GM23248 (cell line): ENCODE data around the gene ARHGDIB.

ENCODE experiments used
- EZH2 ChIP-seq: fragments of 200-600 bp; sonication (generic); IDR thresholded peaks from 2 replicates; pipeline ENCODE4 v1.6.1; 2018; ENCODE audit warnings: antibody characterized with exemption, mild to moderate bottlenecking; ENCODE audit not compliant: insufficient read depth, poor library complexity, severe bottlenecking
- EZH2phosphoT487 ChIP-seq: fragments of 200-600 bp; sonication (generic); IDR thresholded peaks from 2 replicates; pipeline ENCODE4 v1.6.1; 2018; ENCODE audit warnings: antibody characterized with exemption, moderate library complexity, mild to moderate bottlenecking, low read depth; ENCODE audit not compliant: insufficient read depth

DNA sequence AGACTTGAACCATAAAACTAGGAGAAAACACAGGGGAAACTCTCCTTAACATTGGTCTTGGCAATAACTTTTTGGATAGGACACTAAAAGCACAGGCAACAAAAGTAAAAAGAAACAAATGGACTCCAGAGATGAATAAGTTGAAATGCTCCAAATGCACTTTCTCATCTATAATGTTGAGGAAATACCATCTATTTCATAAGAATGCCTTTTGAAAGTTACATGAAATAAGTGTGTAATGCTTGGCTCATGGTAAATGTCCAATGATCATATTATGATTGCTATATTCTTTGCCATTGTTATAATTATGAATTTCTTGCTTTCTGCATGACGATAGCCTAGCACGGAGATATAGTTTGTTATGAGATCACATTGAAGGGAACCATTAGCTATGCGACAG is 31.3 kb upstream of the ARHGDIB start:
- no peak for TF ChIP-seq EZH2
- TF ChIP-seq EZH2phosphoT487: no peak
